ENCODE data around the gene TNK2. TPM values are rescaled to one million over a fixed set of nuclear protein-coding genes. Genes with fewer than 3 reads are reported as not detected.

TNK2 gene
- total RNA-seq, 1 experiment from 2014 or later = 55.1 TPM

DNA sequence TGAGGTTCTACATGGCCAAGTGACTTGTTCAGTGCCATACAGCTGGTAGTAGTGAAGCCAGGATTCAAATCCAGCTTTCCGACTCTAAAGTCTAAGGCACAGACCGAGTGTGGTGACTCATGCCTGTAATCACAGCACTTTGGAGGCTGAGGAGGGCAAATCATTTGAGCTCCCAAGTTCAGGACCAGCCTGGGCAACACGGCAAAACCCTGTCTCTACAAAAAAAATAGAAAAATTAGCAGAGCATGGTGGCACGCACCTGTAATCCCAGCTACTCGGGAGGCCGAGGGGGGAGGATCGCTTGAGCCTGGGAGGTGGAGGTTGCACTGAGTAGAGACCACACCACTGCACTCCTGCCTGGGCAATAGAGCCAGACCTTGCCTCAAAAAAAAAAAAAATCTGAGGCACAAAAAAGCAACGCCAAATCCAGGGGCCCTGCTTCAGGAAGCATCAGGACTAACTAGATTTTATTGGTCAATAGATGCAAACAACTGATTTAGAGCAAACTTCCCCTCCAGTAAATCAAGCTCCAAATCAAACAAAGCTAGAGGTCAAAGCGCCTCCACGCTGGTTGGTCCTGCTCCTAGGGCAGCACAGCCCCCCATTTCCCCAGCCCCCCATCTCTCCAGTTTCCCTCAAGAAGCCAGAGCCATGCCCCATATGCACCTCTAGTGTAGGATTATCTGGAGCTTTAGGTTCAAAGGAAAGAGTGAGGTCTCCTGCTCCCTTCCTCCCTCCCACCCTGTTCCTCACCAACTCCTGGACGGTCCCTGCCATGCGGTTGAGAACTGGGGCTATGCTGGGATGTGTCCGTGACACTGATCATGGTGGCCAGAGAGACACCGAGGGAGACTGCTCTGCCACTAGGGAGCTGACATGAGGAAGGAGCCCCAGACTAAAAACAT is 2.9 kb upstream of the TNK2 start:
- no peaks in the 10 kb centered on the region for H3K9me3 ChIP-seq (ENCODE audit: control insufficient read depth in 1 of 2, insufficient read depth in 1 of 2, low read depth in 1 of 2, low read length in 2 of 2)
- no peaks in the 10 kb centered on the region for H3K27me3 ChIP-seq (ENCODE audit: insufficient read depth, low read length)
- peaks cover 31 to 65% of the 10 kb centered on the region in 2 experiments for H3K4me1 ChIP-seq (ENCODE audit: control insufficient read depth in 1 of 2, insufficient read depth in 2 of 2, low read length in 2 of 2)
- CTCF ChIA-PET = interaction anchor here (1.4 kb wide), 1 partner anchor 52 kb away, joined by 5 read pairs; no protein-coding TSS in a partner anchor
- no peak overlapping the region for H3K4me3 ChIP-seq (replicated peaks in 1 of 2; ENCODE audit: low read depth in 1 of 2, low read length in 2 of 2)
- no peak overlapping the region for H2AFZ ChIP-seq (ENCODE audit: low read depth, low read length, poor library complexity, severe bottlenecking)
- H3K9me2 ChIP-seq (ENCODE audit: insufficient read depth) = no peaks in the 10 kb centered on the region
- peaks cover 19% of the 10 kb centered on the region for H3K79me2 ChIP-seq (ENCODE audit: insufficient read depth, low read length)
- H3K9ac ChIP-seq (ENCODE audit: low read length) = no peak overlapping the region
- TF ChIP-seq, protein P1, sequence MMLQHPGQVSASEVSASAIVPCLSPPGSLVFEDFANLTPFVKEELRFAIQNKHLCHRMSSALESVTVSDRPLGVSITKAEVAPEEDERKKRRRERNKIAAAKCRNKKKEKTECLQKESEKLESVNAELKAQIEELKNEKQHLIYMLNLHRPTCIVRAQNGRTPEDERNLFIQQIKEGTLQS (IDR thresholded peaks at IDR 0.05) = no peak
- TF ChIP-seq ZNF274 (IDR thresholded peaks at IDR 0.05; ENCODE audit: low read depth, low read length) (no peak), ELF1 (IDR thresholded peaks at IDR 0.05; ENCODE audit: borderline replicate concordance, low read depth) (no peak), SIN3A (IDR thresholded peaks at IDR 0.05; ENCODE audit: low read depth) (no peak), ZFX (IDR thresholded peaks at IDR 0.05) (no peak), SP1 (IDR thresholded peaks at IDR 0.05; ENCODE audit: low read depth) (no peak), SRF (IDR thresholded peaks at IDR 0.05; ENCODE audit: low read depth) (no peak), JUND (IDR thresholded peaks at IDR 0.05) (no peak), EZH2phosphoT487 (IDR thresholded peaks at IDR 0.05; ENCODE audit: borderline replicate concordance) (no peak), CEBPB (IDR thresholded peaks at IDR 0.05; ENCODE audit: low read depth) (no peak)
- TF ChIP-seq, protein P2, sequence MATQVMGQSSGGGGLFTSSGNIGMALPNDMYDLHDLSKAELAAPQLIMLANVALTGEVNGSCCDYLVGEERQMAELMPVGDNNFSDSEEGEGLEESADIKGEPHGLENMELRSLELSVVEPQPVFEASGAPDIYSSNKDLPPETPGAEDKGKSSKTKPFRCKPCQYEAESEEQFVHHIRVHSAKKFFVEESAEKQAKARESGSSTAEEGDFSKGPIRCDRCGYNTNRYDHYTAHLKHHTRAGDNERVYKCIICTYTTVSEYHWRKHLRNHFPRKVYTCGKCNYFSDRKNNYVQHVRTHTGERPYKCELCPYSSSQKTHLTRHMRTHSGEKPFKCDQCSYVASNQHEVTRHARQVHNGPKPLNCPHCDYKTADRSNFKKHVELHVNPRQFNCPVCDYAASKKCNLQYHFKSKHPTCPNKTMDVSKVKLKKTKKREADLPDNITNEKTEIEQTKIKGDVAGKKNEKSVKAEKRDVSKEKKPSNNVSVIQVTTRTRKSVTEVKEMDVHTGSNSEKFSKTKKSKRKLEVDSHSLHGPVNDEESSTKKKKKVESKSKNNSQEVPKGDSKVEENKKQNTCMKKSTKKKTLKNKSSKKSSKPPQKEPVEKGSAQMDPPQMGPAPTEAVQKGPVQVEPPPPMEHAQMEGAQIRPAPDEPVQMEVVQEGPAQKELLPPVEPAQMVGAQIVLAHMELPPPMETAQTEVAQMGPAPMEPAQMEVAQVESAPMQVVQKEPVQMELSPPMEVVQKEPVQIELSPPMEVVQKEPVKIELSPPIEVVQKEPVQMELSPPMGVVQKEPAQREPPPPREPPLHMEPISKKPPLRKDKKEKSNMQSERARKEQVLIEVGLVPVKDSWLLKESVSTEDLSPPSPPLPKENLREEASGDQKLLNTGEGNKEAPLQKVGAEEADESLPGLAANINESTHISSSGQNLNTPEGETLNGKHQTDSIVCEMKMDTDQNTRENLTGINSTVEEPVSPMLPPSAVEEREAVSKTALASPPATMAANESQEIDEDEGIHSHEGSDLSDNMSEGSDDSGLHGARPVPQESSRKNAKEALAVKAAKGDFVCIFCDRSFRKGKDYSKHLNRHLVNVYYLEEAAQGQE (IDR thresholded peaks at IDR 0.05; ENCODE audit: low read depth) = no peak
- RAD21 ChIA-PET (ENCODE audit: low non-redundant PET in 1 of 2, low total read pairs in 2 of 2, uncharacterized antibody in 2 of 2, unreplicated experiment in 2 of 2) = no interaction called here
- no peak for ATAC-seq
- H3K36me3 ChIP-seq (ENCODE audit: control insufficient read depth in 1 of 2, insufficient read depth in 2 of 2, low read length in 2 of 2) = no peaks in the 10 kb centered on the region
- H3K27ac ChIP-seq (ENCODE audit: low read depth, low read length) = peak overlapping the region; percentile 31; the same call in 1 of the 2 replicates
- BruUV-seq (replicated peaks) = no TSS peak
- POLR2A ChIA-PET = interaction anchor here (1.1 kb wide), 1 partner anchor 15 kb away, joined by 4 read pairs; no protein-coding TSS in a partner anchor
- intact Hi-C loops (cut with micrococcal nuclease) = no loop called here
- H3K4me2 ChIP-seq (ENCODE audit: low read length) = peak overlapping the region; percentile 78
- DNase-seq (ENCODE audit: low read depth, low spot score) = no peak
- H4K20me1 ChIP-seq (ENCODE audit: insufficient read depth) = no peaks in the 10 kb centered on the region

All from HCT116 (cell line).